Stimulated activated CD4-positive, alpha-beta T cell treated with anti-CD3 and anti-CD28 coated beads, Interleukin-4, amount 100 ng/mL, for 24 hours (primary cell): ENCODE measurements around the gene ZNF536.
"Not testable (repeated sequence)": the region's sequence is repeated elsewhere in the genome, so short reads cannot be mapped to it uniquely, and the experiment has no call there.

ENCODE experiments used
- DNase-seq: peaks from one replicate; pipeline ENCODE4 v3.0.0-alpha.2; 2020

The ZNF536 gene

GRCh38 chr19:30391554-30392551 is 19.7 kb downstream of the ZNF536 start:
- no peak for DNase-seq

- DNase-seq, result no peak
These were observed 20.9 kb downstream of the ZNF536 start for GRCh38 chr19:30393046-30393445.

GRCh38 chr19:30393729-30394480 is 21.7 kb downstream of the ZNF536 start:
- no peak for DNase-seq

- no peak for DNase-seq
These were observed 22.4 kb downstream of the ZNF536 start for GRCh38 chr19:30394481-30395151.

- no peak for DNase-seq
These were observed 23.1 kb downstream of the ZNF536 start for GRCh38 chr19:30395283-30395682.

- not testable (repeated sequence) for DNase-seq
These were observed 26.4 kb downstream of the ZNF536 start for GRCh38 chr19:30398539-30398938.

- DNase-seq, result no peak
These were observed 29.8 kb downstream of the ZNF536 start for GRCh38 chr19:30401956-30402355.

GRCh38 chr19:30402436-30403202 is 30.4 kb downstream of the ZNF536 start:
- no peak for DNase-seq

GRCh38 chr19:30403203-30403985 is 31.2 kb downstream of the ZNF536 start:
- no peak for DNase-seq

GRCh38 chr19:30406220-30407067 is 34.3 kb downstream of the ZNF536 start:
- DNase-seq, result no peak

GRCh38 chr19:30407068-30407709 is 35.0 kb downstream of the ZNF536 start:
- no peak for DNase-seq

GRCh38 chr19:30408734-30409301 is 36.6 kb downstream of the ZNF536 start:
- DNase-seq, result no peak

GRCh38 chr19:30411714-30412113 is 39.5 kb downstream of the ZNF536 start:
- DNase-seq, result no peak

- DNase-seq, result no peak
These were observed 44.2 kb downstream of the ZNF536 start for GRCh38 chr19:30416375-30416774.

- DNase-seq, result not testable (repeated sequence)
These were observed 45.0 kb downstream of the ZNF536 start for GRCh38 chr19:30417166-30417565.

- DNase-seq, result no peak
These were observed 47.5 kb downstream of the ZNF536 start for GRCh38 chr19:30419568-30420180.

GRCh38 chr19:30420316-30420715 is 48.1 kb downstream of the ZNF536 start:
- no peak for DNase-seq

GRCh38 chr19:30420881-30421280 is 48.7 kb downstream of the ZNF536 start:
- no peak for DNase-seq

GRCh38 chr19:30421571-30421970 is 49.4 kb downstream of the ZNF536 start:
- no peak for DNase-seq
